Breast epithelium (tissue), 3 donors: ENCODE results near the gene ZNF831.

Source experiments
- CTCF ChIP-seq, 3 donors: fragments of 450-650 bp; IDR thresholded peaks; one replicate each; pipeline ENCODE4 v1.5.1; 2016 to 2017; ENCODE audit warnings: antibody characterized with exemption in 3 of 3, mild to moderate bottlenecking in 3 of 3, moderate library complexity in 3 of 3
- POLR2A ChIP-seq: fragments of 450-650 bp; IDR thresholded peaks from one replicate; pipeline ENCODE4 v1.6.1; 2016; ENCODE audit warnings: antibody characterized with exemption, mild to moderate bottlenecking, moderate library complexity
- POLR2AphosphoS5 ChIP-seq, 3 donors: sonication (generic); formaldehyde crosslinking; IDR thresholded peaks; one replicate each; pipeline ENCODE4 v1.6.1; 2017; ENCODE audit warnings: antibody characterized with exemption in 3 of 3

- no peak for TF ChIP-seq CTCF (IDR thresholded peaks at IDR 0.05)
- TF ChIP-seq POLR2A = no peak
- TF ChIP-seq POLR2AphosphoS5 (IDR thresholded peaks at IDR 0.05) = no peak
These were observed 120.8 kb downstream of the ZNF831 start for GRCh38 chr20:59284470-59284869.
